Measurements from ENCODE around the gene FNDC3B.
"Not testable (repeated sequence)": the region's sequence is repeated elsewhere in the genome, so short reads cannot be mapped to it uniquely, and the experiment has no call there.

FNDC3B gene

DNA sequence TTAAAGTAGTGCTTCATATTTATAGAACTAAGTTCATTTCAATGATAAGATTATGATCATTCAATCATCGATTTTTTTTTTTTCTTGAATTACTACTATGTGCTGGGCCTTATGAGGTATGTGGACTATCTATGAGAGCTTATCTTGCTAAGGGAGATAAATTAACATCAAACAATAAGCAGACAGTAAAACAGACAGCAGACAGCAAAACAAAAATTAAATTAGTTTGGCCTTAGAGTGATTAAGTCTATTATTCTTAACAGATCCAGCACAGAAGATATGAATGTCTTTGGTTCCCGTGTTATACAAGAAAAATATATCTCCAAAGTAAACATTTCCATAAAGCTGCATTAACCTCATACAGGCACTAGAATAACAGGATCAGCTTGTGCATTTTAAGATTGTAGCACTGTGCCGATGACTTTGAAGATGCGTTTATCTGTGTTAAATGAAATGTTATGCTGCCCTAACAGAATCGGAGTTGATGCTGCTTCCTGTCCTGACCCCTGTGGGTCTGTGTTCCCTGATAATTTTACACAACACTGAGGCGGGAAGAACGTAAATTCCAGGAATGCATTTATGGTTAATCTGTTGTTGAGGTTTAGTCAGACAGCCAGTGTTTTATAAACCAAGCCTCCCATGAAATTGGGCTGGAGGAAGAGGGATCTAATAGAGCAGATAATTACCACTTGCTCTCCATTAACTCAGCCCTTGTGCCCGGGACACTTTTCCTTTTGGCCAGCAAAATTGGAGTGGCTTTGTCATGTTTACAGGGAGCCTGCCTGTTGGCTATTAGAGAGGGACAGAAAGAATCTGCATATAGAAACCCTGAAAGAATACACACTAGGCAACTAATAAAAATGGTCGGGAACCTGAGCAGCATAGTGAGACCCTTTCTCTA lies 328.1 kb downstream of the FNDC3B start:
- Histone ChIP-seq H3K9ac (ENCODE audit: low read depth, low read length, poor library complexity) (no peak overlapping the region), H4K91ac (ENCODE audit: low read depth, low read length, poor library complexity) (no peak overlapping the region), H3K27ac (replicated peaks; ENCODE audit: low read length) (no peak overlapping the region), H3K18ac (ENCODE audit: low read length) (no peak overlapping the region), H3K4me1 (ENCODE audit: control insufficient read depth in 2 of 2, insufficient read depth in 1 of 2, low read depth in 1 of 2, low read length in 2 of 2) (no peaks in the 10 kb centered on the region), H3K23ac (ENCODE audit: low read depth, low read length, poor library complexity) (no peak overlapping the region), H2BK15ac (ENCODE audit: low read length) (no peak overlapping the region), H3K9me3 (replicated peaks in 1 of 2; ENCODE audit: control insufficient read depth in 2 of 2, insufficient read depth in 1 of 2, low read depth in 1 of 2, low read length in 2 of 2) (no peaks in the 10 kb centered on the region), H2AK5ac (ENCODE audit: low read depth, low read length) (no peak overlapping the region), H3K4me2 (ENCODE audit: insufficient read depth, low read length, poor library complexity, severe bottlenecking) (no peak overlapping the region), H3K36me3 (replicated peaks in 1 of 2; ENCODE audit: control insufficient read depth in 2 of 2, insufficient read depth in 2 of 2, low read length in 2 of 2) (peaks cover 12 to 97% of the 10 kb centered on the region in 2 donors), H3K14ac (ENCODE audit: low read length) (no peak overlapping the region), H2BK120ac (ENCODE audit: low read depth, low read length) (no peak overlapping the region), H2BK12ac (ENCODE audit: low read length) (no peak overlapping the region), H2BK5ac (ENCODE audit: low read length) (no peak overlapping the region), H4K8ac (ENCODE audit: low read depth, low read length) (no peak overlapping the region), H3K4ac (ENCODE audit: low read length) (no peak overlapping the region), H3K4me3 (ENCODE audit: low read length in 2 of 2) (no peak overlapping the region), H3K79me1 (ENCODE audit: low read depth, low read length) (no peaks in the 10 kb centered on the region), H2AFZ (ENCODE audit: low read length) (no peak overlapping the region), H3K27me3 (ENCODE audit: control insufficient read depth in 3 of 3, insufficient read depth in 3 of 3, low read depth in 1 of 3, low read length in 3 of 3) (no peaks in the 10 kb centered on the region)
- WGBS, 2 donors (ENCODE audit: extremely low coverage in 2 of 2, insufficient read length in 2 of 2, insufficient replicate concordance in 1 of 2): no CpG with 5 or more reads among the region's 9 CpGs
- DNase-seq (ENCODE audit: low spot score): no peak

DNA sequence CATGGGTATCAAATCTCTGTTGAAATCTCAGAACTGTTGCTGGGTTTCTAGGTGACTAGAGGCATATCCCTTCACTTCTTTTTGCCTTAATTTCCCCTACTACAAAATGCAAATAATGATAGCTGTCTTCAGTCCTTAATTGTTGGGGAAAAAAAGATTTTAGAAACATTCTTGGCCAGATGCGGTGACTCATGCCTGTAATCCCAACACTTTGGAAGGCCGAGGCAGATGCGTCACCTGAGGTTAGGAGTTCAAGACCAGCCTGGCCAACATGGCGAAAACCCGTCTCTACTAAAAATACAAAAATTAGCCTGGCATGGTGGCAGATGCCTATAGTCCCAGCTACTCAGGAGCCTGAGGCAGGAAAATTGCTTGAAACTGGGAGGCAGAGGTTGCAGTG lies 329.2 kb downstream of the FNDC3B start:
- not testable (repeated sequence) for H3K9me3 ChIP-seq (replicated peaks in 1 of 2; ENCODE audit: control insufficient read depth in 2 of 2, insufficient read depth in 1 of 2, low read depth in 1 of 2, low read length in 2 of 2); H2BK5ac ChIP-seq (ENCODE audit: low read length); H3K4me2 ChIP-seq (ENCODE audit: insufficient read depth, low read length, poor library complexity, severe bottlenecking); H3K14ac ChIP-seq (ENCODE audit: low read length); H2AFZ ChIP-seq (ENCODE audit: low read length); H2BK12ac ChIP-seq (ENCODE audit: low read length); H3K18ac ChIP-seq (ENCODE audit: low read length); H3K4me3 ChIP-seq (ENCODE audit: low read length in 2 of 2); H3K79me1 ChIP-seq (ENCODE audit: low read depth, low read length); H3K9ac ChIP-seq (ENCODE audit: low read depth, low read length, poor library complexity); H2BK120ac ChIP-seq (ENCODE audit: low read depth, low read length); H3K27ac ChIP-seq (replicated peaks; ENCODE audit: low read length); DNase-seq (ENCODE audit: low spot score); H3K27me3 ChIP-seq (ENCODE audit: control insufficient read depth in 3 of 3, insufficient read depth in 3 of 3, low read depth in 1 of 3, low read length in 3 of 3); H4K8ac ChIP-seq (ENCODE audit: low read depth, low read length); H3K4me1 ChIP-seq (ENCODE audit: control insufficient read depth in 2 of 2, insufficient read depth in 1 of 2, low read depth in 1 of 2, low read length in 2 of 2); H2BK15ac ChIP-seq (ENCODE audit: low read length); H3K23ac ChIP-seq (ENCODE audit: low read depth, low read length, poor library complexity); H2AK5ac ChIP-seq (ENCODE audit: low read depth, low read length); H4K91ac ChIP-seq (ENCODE audit: low read depth, low read length, poor library complexity); H3K4ac ChIP-seq (ENCODE audit: low read length)
- no CpG with 5 or more reads among the region's 5 CpGs for WGBS, 2 donors (ENCODE audit: extremely low coverage in 2 of 2, insufficient read length in 2 of 2, insufficient replicate concordance in 1 of 2)
- peaks cover 8 to 97% of the 10 kb centered on the region in 2 donors for H3K36me3 ChIP-seq (replicated peaks in 1 of 2; ENCODE audit: control insufficient read depth in 2 of 2, insufficient read depth in 2 of 2, low read length in 2 of 2)

DNA sequence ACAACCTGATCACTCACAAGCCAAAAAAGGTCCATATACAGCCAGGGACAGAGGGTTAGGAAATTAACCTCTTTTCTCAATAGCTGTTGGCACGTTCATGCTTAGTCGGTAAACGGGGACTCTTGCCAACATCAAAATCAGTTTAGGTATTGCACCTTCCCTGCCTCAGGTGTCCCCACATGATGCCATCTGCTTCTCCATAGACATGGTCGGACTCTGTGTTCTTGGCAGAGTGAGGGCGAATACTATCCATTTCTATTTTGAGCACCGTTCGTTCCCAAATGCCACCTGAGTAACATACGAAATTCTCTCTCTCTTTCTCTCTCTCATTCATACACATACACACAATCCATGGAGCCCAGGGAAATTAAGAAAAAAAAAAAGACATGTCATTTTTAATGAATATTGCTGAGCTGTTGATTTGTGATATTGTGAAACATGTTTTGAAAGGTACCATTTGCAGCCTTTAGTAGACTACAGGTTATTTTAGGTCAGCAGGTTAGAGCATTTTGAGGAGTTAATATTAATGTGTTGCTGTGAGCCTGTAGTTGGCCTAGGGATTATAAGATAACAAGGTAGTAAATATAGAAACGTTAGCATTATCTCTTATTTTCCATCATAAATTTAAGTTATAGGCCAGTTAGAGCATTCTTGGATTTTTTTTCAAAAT lies 330.3 kb downstream of the FNDC3B start:
- Histone ChIP-seq H3K27me3 (ENCODE audit: control insufficient read depth in 3 of 3, insufficient read depth in 3 of 3, low read depth in 1 of 3, low read length in 3 of 3) (no peaks in the 10 kb centered on the region), H3K4me1 (ENCODE audit: control insufficient read depth in 2 of 2, insufficient read depth in 1 of 2, low read depth in 1 of 2, low read length in 2 of 2) (no peaks in the 10 kb centered on the region), H3K9me3 (replicated peaks in 1 of 2; ENCODE audit: control insufficient read depth in 2 of 2, insufficient read depth in 1 of 2, low read depth in 1 of 2, low read length in 2 of 2) (no peaks in the 10 kb centered on the region), H3K36me3 (replicated peaks in 1 of 2; ENCODE audit: control insufficient read depth in 2 of 2, insufficient read depth in 2 of 2, low read length in 2 of 2) (peaks cover 8 to 94% of the 10 kb centered on the region in 2 donors), H3K23ac (ENCODE audit: low read depth, low read length, poor library complexity) (no peak overlapping the region), H2BK5ac (ENCODE audit: low read length) (no peak overlapping the region), H3K9ac (ENCODE audit: low read depth, low read length, poor library complexity) (no peak overlapping the region), H2AFZ (ENCODE audit: low read length) (no peak overlapping the region), H3K4me3 (ENCODE audit: low read length in 2 of 2) (no peak overlapping the region), H2BK15ac (ENCODE audit: low read length) (no peak overlapping the region), H2BK12ac (ENCODE audit: low read length) (no peak overlapping the region), H3K4me2 (ENCODE audit: insufficient read depth, low read length, poor library complexity, severe bottlenecking) (no peak overlapping the region), H3K18ac (ENCODE audit: low read length) (no peak overlapping the region), H3K4ac (ENCODE audit: low read length) (no peak overlapping the region), H3K79me1 (ENCODE audit: low read depth, low read length) (no peaks in the 10 kb centered on the region), H3K27ac (replicated peaks; ENCODE audit: low read length) (no peak overlapping the region), H2BK120ac (ENCODE audit: low read depth, low read length) (no peak overlapping the region), H3K14ac (ENCODE audit: low read length) (no peak overlapping the region), H4K91ac (ENCODE audit: low read depth, low read length, poor library complexity) (no peak overlapping the region), H2AK5ac (ENCODE audit: low read depth, low read length) (no peak overlapping the region), H4K8ac (ENCODE audit: low read depth, low read length) (no peak overlapping the region)
- 100% methylated on average over 1 of the region's 9 CpGs; no CpG with 5 or more reads in 1 of the 2 donors for WGBS, 2 donors (ENCODE audit: extremely low coverage in 2 of 2, insufficient read length in 2 of 2, insufficient replicate concordance in 1 of 2)
- DNase-seq (ENCODE audit: low spot score): no peak

DNA sequence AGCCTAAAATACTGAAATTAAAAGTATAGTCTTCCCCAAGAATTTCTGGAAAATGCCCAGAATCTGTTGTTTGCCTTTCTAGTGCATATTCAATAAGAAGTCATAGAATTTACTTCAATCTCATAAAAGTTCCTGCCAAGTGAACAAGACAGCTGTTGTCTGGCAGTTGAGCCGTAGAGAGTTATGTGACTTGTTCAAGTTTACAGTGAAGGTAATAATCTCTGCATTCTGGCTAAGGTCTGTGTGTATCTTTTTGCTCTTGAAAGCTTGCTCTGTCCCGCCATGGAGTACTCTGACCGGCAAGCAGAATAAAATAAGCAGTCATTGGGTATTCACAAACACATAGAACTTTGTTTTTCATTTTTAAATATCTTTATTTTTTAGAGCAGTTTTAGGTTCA lies 331.0 kb downstream of the FNDC3B start:
- Histone ChIP-seq H3K27ac (replicated peaks; ENCODE audit: low read length) (no peak overlapping the region), H3K9ac (ENCODE audit: low read depth, low read length, poor library complexity) (no peak overlapping the region), H3K4ac (ENCODE audit: low read length) (no peak overlapping the region), H2BK15ac (ENCODE audit: low read length) (no peak overlapping the region), H3K4me3 (ENCODE audit: low read length in 2 of 2) (no peak overlapping the region), H2BK12ac (ENCODE audit: low read length) (no peak overlapping the region), H3K36me3 (replicated peaks in 1 of 2; ENCODE audit: control insufficient read depth in 2 of 2, insufficient read depth in 2 of 2, low read length in 2 of 2) (peaks cover 8 to 92% of the 10 kb centered on the region in 2 donors), H4K91ac (ENCODE audit: low read depth, low read length, poor library complexity) (no peak overlapping the region), H2AK5ac (ENCODE audit: low read depth, low read length) (no peak overlapping the region), H2BK120ac (ENCODE audit: low read depth, low read length) (no peak overlapping the region), H3K79me1 (ENCODE audit: low read depth, low read length) (no peaks in the 10 kb centered on the region), H3K4me1 (ENCODE audit: control insufficient read depth in 2 of 2, insufficient read depth in 1 of 2, low read depth in 1 of 2, low read length in 2 of 2) (no peaks in the 10 kb centered on the region), H2AFZ (ENCODE audit: low read length) (no peak overlapping the region), H3K27me3 (ENCODE audit: control insufficient read depth in 3 of 3, insufficient read depth in 3 of 3, low read depth in 1 of 3, low read length in 3 of 3) (no peaks in the 10 kb centered on the region), H3K14ac (ENCODE audit: low read length) (no peak overlapping the region), H3K23ac (ENCODE audit: low read depth, low read length, poor library complexity) (no peak overlapping the region), H2BK5ac (ENCODE audit: low read length) (no peak overlapping the region), H4K8ac (ENCODE audit: low read depth, low read length) (no peak overlapping the region), H3K18ac (ENCODE audit: low read length) (no peak overlapping the region), H3K9me3 (replicated peaks in 1 of 2; ENCODE audit: control insufficient read depth in 2 of 2, insufficient read depth in 1 of 2, low read depth in 1 of 2, low read length in 2 of 2) (no peaks in the 10 kb centered on the region), H3K4me2 (ENCODE audit: insufficient read depth, low read length, poor library complexity, severe bottlenecking) (no peak overlapping the region)
- no CpG with 5 or more reads among the region's 3 CpGs for WGBS, 2 donors (ENCODE audit: extremely low coverage in 2 of 2, insufficient read length in 2 of 2, insufficient replicate concordance in 1 of 2)
- DNase-seq (ENCODE audit: low spot score): no peak
